HG02943 (cell line): Measurements from ENCODE around the gene TOX3.

Experiments used
- ATAC-seq: cut with Tn5 transposase; IDR thresholded peaks from one replicate; pipeline ENCODE4 v1.9.1; 2021; ENCODE audit warnings: mild to moderate bottlenecking, low read depth, moderate library complexity; ENCODE audit not compliant: unreplicated experiment

Gene TOX3

GRCh38 chr16:52567193-52567592, 20.2 kb upstream of the TOX3 start:
- no peak for ATAC-seq

GRCh38 chr16:52563767-52564611, 17.0 kb upstream of the TOX3 start:
- ATAC-seq, result no peak

GRCh38 chr16:52562770-52563169, 15.8 kb upstream of the TOX3 start:
- ATAC-seq, result no peak

DNA sequence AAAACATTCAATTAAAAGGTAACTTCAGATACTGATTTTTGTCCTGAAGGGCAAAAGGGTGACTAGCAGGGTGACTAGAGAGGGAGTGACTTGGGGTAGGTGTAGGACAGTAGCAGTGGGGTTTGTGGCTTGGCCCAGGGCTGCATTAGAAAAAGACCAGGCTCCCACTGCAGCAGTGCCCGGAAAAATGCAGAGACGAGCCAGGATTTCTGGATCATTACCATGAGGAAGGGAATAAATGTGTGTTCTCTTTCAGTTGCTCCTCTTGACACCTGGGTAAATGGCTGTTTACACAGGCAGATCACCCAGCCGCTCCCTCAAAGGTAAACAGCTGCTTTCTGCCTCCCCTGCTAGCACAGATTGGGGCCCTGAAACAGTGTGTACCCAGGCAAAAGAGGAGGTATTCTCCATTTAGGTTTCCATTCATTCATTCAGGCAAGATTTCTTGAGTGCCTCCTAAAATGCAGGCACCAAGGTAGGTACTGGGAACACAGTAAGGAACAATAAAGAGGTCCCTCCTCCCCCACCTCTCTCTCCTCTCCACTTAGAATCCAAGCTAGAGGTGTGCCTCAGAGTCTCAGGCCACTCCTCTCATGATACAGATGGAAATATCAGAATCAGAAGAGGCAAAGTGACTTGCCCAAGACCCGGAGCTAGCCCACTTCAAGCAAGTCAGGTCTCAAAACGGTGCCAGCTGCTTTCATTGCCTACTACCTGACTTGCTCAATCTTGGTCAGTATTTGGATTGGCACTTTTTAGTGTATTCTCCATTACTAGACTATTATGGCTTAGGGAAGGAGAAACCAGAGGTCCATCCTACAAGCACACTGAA, 15.2 kb upstream of the TOX3 start:
- ATAC-seq, result no peak

- no peak for ATAC-seq
Observed at GRCh38 chr16:52558448-52558847, 11.5 kb upstream of the TOX3 start.

GRCh38 chr16:52557236-52557635, 10.3 kb upstream of the TOX3 start:
- ATAC-seq, result no peak

DNA sequence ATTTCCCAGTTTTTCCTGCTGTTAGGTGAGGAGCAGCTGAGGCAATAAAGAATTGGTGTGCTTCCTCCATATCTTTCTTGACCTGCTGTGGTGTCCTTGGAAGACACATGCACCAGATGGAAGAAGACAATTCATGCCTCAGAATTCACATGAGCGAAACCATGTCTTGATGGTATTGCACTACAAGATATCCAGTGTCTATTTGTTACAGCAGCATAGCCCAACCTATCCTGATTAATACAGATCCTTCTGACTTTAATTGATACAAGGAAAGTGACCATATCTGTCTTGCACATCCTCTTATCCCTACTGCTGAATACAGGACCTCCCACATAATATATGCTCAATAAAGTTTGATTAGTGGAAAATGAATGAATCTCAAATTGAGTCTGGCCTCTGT, 9.1 kb upstream of the TOX3 start:
- no peak for ATAC-seq

GRCh38 chr16:52555572-52555971, 8.6 kb upstream of the TOX3 start:
- ATAC-seq, result no peak

GRCh38 chr16:52554334-52554733, 7.4 kb upstream of the TOX3 start:
- no peak for ATAC-seq

- no peak for ATAC-seq
Observed at GRCh38 chr16:52553322-52553721, 6.4 kb upstream of the TOX3 start.

DNA sequence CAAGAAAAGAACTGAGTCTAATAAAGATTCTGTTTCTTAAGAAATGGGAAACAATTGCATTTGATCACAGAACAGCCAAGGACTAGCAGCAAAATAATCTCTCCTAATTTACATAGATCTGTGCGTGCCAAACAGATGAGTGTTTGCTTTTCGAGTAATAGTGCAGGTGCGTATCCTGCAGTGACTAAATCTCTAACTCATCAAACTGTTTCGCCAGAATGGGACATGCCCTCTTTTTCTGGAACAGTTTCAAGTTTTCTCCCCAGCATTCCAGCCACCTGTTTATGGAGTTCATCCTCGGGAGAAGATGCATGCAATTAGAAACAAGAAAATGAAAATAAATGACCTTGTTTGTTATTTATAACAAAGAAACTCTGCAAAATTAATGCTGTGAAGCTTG, 5.7 kb upstream of the TOX3 start:
- ATAC-seq, result no peak

GRCh38 chr16:52549011-52549692, 2.2 kb upstream of the TOX3 start:
- ATAC-seq, result no peak

DNA sequence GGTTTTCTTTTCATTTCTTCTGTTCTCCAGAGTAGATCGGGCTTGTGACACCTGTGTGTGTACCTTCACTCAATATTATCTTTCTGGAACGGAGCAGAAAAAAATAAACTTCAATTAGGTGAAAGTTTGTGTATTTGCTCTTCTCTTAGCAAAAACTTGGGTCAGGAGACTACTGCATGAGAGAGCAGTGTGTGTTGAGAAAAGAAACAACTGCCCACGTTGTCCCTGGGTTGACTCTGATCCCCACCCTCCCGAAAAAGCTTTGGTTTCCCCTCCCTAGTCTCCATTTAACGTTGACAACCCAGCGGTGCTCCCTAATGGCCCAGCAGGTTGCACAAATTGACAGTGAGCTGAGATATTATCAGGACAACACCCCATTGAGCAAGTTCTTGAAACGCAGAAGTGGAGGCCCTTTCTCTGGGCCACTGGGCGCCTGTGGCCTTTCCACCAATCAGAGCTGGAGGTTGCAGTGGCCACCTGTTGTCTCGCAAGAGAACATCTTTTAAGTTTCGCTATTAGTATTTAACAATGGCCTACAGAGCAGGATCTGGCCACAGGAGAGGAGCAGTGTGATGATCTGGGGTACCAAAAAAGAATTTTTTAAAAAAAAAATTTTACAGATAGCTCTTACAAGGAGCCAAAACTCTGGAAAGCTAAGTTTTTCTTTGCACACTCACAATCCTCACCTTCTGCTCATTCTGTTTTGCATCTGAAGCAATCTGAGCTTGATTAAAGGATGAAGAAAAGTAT, 1.5 kb upstream of the TOX3 start:
- ATAC-seq, result no peak

GRCh38 chr16:52547834-52548215, 882 bp upstream of the TOX3 start:
- no peak for ATAC-seq

DNA sequence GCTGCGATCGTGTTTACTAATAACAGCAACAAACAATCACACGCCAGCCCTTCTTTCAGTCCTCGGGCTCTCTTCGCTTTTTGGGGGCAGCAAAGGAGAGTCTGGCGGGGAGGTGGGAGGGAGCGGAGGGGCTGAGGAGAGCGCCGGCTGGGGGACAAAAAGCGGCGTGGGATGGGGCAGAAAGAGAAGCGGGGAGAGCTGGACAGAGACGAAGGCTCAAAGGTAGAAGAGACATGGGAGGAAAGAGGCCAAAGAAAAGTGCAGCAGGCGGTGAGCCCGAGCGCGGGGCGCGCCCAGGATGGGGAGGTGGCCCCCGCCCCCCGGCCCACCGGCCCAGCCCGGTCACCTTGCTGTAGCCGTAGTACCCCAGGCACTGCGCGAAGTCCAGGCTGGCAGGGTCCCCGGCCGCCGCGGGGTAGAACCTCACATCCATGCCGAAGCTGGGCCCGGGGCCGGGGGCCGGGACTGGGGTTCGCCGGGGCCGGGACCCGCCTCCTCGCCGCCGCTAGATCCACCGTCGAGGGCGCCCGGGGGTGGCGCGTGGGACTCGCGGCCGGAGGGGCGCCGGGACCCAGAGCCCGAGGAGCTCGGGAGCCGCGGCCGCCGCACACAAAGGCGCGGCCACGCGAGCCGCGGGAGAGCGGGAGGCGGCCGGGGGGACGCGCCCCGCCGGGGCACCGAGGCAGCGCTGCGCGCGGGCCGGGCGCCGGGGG, 496 bp downstream of the TOX3 start:
- ATAC-seq, result no peak

GRCh38 chr16:52545898-52546266, 1.1 kb downstream of the TOX3 start:
- no peak for ATAC-seq

DNA sequence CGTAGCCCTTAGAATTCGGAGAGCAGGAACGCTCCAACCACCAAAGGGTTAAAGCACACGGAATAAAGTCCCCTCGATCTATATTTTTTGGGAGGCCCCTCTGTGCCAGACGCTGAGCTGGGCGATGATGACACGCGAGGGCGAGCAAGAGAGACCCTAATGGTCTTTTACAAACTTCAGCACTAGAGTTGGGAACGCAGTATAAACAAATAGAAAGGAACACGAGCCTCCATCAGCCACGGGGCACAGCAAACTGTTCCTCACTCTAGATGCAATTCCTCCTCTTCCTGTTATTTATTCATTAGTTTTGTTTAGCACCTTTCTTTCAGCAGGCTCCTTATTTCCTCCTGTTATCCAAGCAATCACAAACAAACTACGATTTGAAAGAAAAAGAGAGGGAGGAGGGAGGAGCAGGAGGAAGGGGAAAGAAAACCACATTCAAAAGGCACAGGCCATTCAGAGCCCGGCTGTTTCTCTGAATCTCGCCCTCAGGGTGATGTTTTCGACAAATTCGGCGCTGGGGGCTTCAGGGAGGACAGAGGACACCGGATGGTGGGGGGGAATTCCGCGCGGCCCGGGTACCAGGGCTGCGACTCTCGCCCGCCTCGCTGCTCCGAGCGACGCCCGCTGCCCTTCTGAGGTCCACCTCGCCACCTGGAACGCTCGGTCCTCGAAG, 1.6 kb downstream of the TOX3 start:
- no peak for ATAC-seq

DNA sequence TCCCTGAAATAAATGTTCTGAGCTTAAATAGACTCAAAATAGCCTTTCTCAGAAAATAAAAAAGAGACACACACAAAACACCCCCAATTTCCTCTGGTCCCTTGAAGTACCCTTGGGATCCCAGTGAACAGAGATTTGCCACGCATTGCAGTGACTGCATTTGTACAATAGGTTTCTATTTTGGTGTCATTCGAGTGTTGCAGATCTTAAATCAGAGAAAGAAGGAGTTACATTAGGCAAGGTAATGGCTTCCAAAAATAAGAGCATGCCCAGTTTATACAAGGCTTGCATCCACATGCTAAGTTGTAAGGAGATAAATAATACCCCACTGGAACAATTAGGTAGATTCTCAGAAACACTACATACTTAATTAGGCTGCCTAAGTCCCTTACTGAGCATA, 2.2 kb downstream of the TOX3 start:
- ATAC-seq, result no peak

- ATAC-seq, result no peak
Observed at GRCh38 chr16:52543654-52544053, 3.3 kb downstream of the TOX3 start.
